AG09319 (cell line): Measurements from ENCODE around the gene FNDC3B.

ENCODE experiments used
- DNase-seq: peaks from one replicate; pipeline ENCODE4 v3.0.0-alpha.2; 2010; ENCODE audit warnings: low read depth; ENCODE audit errors: extremely low read depth
- CTCF ChIP-seq: IDR thresholded peaks from 2 replicates; pipeline ENCODE4 v1.5.1; 2011; ENCODE audit warnings: low read depth, mild to moderate bottlenecking, inconsistent platforms, low read length, moderate library complexity

FNDC3B gene

DNA sequence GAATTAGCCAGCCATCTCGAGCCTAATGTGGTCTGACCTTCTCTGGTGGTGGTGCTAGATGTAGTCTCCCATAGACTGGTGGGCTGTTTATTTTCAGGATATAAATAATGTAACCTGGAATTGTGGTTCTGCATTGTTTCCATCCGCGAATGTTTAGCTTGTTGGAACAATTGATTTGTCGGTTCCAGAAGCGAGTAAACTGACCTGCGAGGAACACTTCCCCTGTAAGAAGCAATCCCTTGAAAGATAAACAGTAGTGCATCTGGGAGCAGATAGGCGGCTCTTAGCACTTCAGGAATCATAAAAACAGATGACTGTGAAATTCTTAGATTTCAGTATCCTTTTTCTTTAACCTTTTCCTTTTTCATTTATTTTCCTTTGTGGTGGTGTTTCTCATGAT, 251.1 kb downstream of the FNDC3B start:
- no peak for DNase-seq
- TF ChIP-seq CTCF = no peak

GRCh38 chr3:172291650-172292049, 252.3 kb downstream of the FNDC3B start:
- no peak for TF ChIP-seq CTCF
- DNase-seq = no peak

DNA sequence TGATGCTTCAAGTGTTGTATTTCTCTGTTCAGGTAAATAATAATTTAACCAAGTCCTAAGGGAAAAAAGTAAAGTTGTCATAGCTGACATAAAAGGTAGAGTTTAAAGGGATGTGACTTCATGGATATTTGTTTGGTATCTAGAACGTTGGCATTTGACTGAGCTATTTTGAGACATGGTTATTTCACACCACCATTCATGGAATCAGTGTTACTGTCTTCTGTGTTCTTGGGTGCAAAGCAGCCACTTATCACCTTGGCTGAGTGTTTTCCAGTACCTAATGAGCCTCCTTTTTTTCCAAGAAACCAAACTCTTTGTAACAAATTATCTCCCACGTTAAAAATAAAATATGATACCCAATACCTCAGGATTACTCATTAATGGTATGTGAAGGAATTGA, 253.0 kb downstream of the FNDC3B start:
- no peak for DNase-seq
- no peak for TF ChIP-seq CTCF

- DNase-seq = no peak
- no peak for TF ChIP-seq CTCF
Measured at GRCh38 chr3:172293093-172293492, 253.7 kb downstream of the FNDC3B start.

DNA sequence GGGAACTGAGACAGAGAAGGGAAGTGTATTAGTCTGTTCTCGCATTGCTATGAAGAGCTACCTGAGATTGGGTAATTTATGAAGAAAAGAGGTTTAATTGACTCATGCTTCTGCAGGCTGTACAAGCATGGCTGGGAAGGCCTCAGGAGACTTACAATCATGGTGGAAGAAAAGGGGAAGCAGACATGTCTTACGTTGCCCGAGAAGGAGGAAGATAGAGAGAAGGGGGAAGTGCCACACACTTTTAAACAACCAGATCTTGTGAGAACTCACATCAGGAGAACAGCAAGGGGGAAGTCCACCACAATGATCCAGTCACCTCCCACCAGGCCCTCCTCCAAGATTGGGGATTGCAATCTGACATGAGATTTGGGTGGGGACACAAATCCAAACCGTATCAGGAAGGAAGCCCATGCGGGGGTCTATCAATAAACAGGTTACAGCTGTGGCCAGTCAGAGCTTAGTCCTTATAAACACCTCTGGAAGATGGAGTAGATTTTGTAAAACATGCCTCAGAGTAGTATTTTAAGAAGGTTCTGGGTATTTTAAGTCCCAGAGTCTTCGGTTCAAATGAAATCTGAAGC, 254.9 kb downstream of the FNDC3B start:
- no peak for TF ChIP-seq CTCF
- no peak for DNase-seq

DNA sequence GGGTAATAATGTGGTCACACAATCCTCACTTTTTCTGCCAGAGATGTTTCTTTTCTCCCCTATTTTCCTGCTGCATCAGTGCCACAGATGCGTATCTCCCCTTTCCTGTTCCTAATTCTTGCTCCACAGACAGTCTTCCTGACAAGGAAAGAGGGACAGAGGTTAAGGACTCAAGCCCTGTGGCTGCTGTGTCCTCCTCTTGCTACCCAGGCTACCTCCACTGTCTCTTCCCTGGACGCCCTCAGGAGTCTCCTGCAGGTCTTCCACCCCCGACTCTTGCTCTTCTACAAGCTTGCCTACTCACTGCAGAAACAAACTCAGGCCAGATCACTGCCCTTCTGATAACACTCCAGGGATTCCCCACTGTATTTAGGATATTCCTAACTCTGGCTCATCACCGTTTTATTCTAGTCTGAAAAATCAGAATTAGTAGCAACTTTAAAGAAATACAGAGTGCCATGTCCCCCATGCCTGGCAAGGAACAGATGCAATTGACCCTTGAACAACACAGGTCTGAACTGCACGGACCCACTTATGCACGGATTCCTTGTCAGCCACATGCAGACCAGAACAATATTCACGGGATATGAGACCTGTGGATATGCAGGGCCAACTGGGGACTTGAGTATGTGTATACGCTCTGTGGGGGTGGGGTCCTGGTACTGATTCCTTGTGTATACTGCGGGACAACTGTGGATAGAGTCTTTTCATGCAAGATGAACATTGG, 257.0 kb downstream of the FNDC3B start:
- no peak for DNase-seq
- no peak for TF ChIP-seq CTCF

GRCh38 chr3:172296975-172297332, 257.6 kb downstream of the FNDC3B start:
- no peak for TF ChIP-seq CTCF
- no peak for DNase-seq
